ENCODE measurements around the gene CSPG5.

DNA sequence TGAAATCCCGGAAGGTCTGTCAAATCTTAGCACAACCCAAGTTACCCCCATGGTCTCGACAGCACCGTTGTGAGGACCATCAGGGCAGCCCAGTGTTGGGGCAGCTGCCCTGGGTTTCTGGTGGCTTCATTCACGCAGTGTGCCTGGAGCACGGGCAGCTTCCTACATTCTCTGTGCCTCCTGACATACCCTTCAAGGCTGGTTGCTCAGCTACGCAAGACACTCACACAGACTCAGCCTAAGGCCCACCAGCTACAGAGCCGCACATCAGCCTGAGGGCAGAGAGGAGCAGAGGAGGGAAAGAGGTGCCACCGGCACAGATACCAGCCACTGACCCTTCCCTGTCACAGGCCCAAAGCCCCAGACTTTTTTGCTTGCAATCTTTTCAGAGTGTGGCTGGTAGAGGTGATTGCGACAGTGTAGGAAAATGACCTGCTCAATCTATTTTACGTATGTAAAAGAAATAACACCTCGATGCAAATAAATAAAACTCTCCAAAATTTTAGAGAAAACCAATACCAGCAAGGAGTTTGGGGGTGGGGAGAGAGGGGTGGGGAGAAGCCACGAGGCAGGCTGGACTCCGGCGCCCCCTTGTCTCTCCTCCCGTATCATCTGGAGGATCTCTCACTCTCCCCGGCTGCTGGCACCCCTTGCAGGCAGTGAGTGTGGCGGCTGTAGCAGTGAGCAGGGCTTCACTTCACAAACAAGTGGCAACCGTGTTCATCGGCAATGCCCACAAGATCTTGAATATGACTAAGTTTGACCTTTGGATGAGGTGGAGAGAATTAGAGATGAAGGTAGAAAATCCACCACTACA is 12.7 kb downstream of the CSPG5 start:
- TF ChIP-seq, protein P1, sequence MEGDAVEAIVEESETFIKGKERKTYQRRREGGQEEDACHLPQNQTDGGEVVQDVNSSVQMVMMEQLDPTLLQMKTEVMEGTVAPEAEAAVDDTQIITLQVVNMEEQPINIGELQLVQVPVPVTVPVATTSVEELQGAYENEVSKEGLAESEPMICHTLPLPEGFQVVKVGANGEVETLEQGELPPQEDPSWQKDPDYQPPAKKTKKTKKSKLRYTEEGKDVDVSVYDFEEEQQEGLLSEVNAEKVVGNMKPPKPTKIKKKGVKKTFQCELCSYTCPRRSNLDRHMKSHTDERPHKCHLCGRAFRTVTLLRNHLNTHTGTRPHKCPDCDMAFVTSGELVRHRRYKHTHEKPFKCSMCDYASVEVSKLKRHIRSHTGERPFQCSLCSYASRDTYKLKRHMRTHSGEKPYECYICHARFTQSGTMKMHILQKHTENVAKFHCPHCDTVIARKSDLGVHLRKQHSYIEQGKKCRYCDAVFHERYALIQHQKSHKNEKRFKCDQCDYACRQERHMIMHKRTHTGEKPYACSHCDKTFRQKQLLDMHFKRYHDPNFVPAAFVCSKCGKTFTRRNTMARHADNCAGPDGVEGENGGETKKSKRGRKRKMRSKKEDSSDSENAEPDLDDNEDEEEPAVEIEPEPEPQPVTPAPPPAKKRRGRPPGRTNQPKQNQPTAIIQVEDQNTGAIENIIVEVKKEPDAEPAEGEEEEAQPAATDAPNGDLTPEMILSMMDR (optimal IDR thresholded peaks at IDR 0.05 in 1 of 3, IDR thresholded peaks at IDR 0.05 in 1 of 3, conservative IDR thresholded peaks at IDR 0.05 in 1 of 3; ENCODE audit: extremely low read depth in 1 of 3, insufficient read depth in 2 of 3, low read length in 3 of 3): no peak
- TF ChIP-seq EZH2 (IDR thresholded peaks at IDR 0.05; ENCODE audit: low read length): no peak
